Measurements from ENCODE around the gene ARPC2.

GRCh38 chr2:218233543-218233942 lies 16.6 kb downstream of the ARPC2 start:
- no peak for TF ChIP-seq POLR2A (IDR thresholded peaks at IDR 0.05; ENCODE audit: low read length)
- no peak for TF ChIP-seq GATA1 (IDR thresholded peaks at IDR 0.05; ENCODE audit: low read depth, low read length)
